ENCODE measurements around the gene BSDC1. TPM values are rescaled to one million over a fixed set of nuclear protein-coding genes. Genes with fewer than 3 reads are reported as not detected.
A peak's percentile ranks its signal among the peaks of the same experiment; 100 is the strongest.
"Not testable (repeated sequence)": the region's sequence is repeated elsewhere in the genome, so short reads cannot be mapped to it uniquely, and the experiment has no call there.

BSDC1 gene
- total RNA-seq, 1 experiment from 2014 or later: 44.3 TPM

GRCh38 chr1:32394141-32394889 is at the start of gene BSDC1 (continued):
- TF ChIP-seq MAX (CRISPR knock-in tag; IDR thresholded peaks at IDR 0.05) (peak; percentile 78), ATF1 (CRISPR knock-in tag; IDR thresholded peaks at IDR 0.05) (no peak), ZNF219 (CRISPR knock-in tag; IDR thresholded peaks at IDR 0.05; ENCODE audit: borderline replicate concordance) (no peak), FOXK1 (CRISPR knock-in tag; IDR thresholded peaks at IDR 0.05) (peak; percentile 99), ZNF232 (CRISPR knock-in tag; IDR thresholded peaks at IDR 0.05) (0 out of 2 replicates have a peak, but pooled peaks have one; percentile 53), ESRRA (CRISPR knock-in tag; IDR thresholded peaks at IDR 0.05; ENCODE audit: borderline replicate concordance) (0 out of 2 replicates have a peak, but pooled peaks have one; percentile 31), SOX15 (CRISPR knock-in tag; IDR thresholded peaks at IDR 0.05) (no peak), ZNF317 (CRISPR knock-in tag; IDR thresholded peaks at IDR 0.05; ENCODE audit: borderline replicate concordance, low read depth) (peak; percentile 100), PRRX2 (CRISPR knock-in tag; IDR thresholded peaks at IDR 0.05) (no peak), TCF7 (CRISPR knock-in tag; IDR thresholded peaks at IDR 0.05; ENCODE audit: low read depth) (no peak), SP1 (CRISPR knock-in tag; conservative IDR thresholded peaks at IDR 0.05) (peak; percentile 94)
- TF ChIP-seq, protein P1, sequence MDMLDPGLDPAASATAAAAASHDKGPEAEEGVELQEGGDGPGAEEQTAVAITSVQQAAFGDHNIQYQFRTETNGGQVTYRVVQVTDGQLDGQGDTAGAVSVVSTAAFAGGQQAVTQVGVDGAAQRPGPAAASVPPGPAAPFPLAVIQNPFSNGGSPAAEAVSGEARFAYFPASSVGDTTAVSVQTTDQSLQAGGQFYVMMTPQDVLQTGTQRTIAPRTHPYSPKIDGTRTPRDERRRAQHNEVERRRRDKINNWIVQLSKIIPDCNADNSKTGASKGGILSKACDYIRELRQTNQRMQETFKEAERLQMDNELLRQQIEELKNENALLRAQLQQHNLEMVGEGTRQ (CRISPR knock-in tag; IDR thresholded peaks at IDR 0.05): no peak

DNA sequence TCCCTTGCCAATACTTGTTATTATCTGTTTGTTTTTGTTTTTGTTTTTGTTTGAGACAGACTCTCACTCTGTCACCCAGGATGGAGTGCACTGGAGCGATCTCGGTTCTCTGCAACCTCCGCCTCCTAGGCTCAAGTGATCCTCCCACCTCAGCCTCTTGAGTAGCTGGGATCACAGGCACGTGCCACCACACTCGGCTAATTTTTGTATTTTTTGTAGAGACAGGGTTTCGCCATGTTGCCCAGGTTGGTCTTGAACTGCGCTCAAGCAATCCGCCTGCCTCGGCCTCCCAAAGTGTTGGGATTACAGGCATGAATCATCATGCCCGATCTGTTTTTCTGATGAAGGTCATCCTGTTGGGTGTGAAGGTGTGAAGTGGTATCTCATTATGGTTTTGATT is 47.2 kb upstream of the BSDC1 start:
- DNase-seq (ENCODE audit: low spot score); CTCF ChIA-PET; H3K27ac Mint-ChIP-seq; H3K27me3 Mint-ChIP-seq (ENCODE audit: low read depth); H3K4me3 Mint-ChIP-seq; ATAC-seq: not testable (repeated sequence)
- POLR2A ChIA-PET: interaction anchor here (0.7 kb wide), 1 partner anchor 316 kb away, joined by 4 read pairs; no protein-coding TSS in a partner anchor
- Mint-ChIP-seq H3K4me1 (peaks cover 58% of the 10 kb centered on the region), H3K36me3 (peaks cover 19% of the 10 kb centered on the region), H3K9me3 (peaks cover 15% of the 10 kb centered on the region)

- not testable (repeated sequence) for H3K4me3 Mint-ChIP-seq; ATAC-seq; H3K27me3 Mint-ChIP-seq (ENCODE audit: low read depth); DNase-seq (ENCODE audit: low spot score)
- peak; percentile 91 for TF ChIP-seq ZNF121 (CRISPR knock-in tag; IDR thresholded peaks at IDR 0.05)
- Mint-ChIP-seq H3K27ac (peak overlapping the region; percentile 99), H3K36me3 (peaks cover 19% of the 10 kb centered on the region), H3K9me3 (peaks cover 15% of the 10 kb centered on the region), H3K4me1 (peaks cover 32% of the 10 kb centered on the region)
- POLR2A ChIA-PET: interaction anchor here (0.6 to 0.8 kb wide), 2 partner anchors 16 to 103 kb away, joined by 4 to 5 read pairs; partner anchors contain the start of gene MARCKSL1
- CTCF ChIA-PET: interaction anchor here (0.6 to 1.4 kb wide), 3 partner anchors 9 to 315 kb away, joined by 4 to 7 read pairs (median 5); no protein-coding TSS in a partner anchor
Measured at GRCh38 chr1:32438777-32439176, 44.5 kb upstream of the BSDC1 start.

DNA sequence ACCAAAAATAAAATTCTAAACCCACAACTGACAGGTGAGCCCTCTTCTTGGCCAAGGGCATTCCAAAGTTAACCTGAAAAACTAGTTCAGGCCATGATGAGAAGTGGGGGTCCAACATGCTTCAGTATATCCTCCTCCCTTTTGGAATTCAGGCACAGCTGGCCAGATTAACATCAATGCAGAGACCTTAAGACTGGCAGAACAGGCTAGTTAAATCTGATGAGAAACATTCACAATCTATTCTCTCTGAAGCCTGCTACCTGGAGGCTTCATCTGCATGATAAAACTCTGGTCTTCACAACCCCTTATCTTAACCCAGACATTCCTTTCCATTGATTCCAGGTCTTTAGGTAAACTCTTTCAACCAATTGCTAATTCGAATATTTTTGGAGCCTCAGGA is 43.9 kb upstream of the BSDC1 start:
- Mint-ChIP-seq H3K9me3 (peaks cover 15% of the 10 kb centered on the region), H3K27me3 (ENCODE audit: low read depth) (peaks cover 6% of the 10 kb centered on the region), H3K4me3 (peak overlapping the region; percentile 29; the same call in 1 of the 2 replicates), H3K27ac (peak overlapping the region; percentile 99), H3K4me1 (peaks cover 26% of the 10 kb centered on the region), H3K36me3 (peaks cover 19% of the 10 kb centered on the region)
- peak; percentile 96 for ATAC-seq
- ChIA-PET POLR2A (no interaction called here), CTCF (interaction anchor here (0.6 to 1.2 kb wide), 2 partner anchors 33 to 316 kb away, joined by 4 to 5 read pairs; no protein-coding TSS in a partner anchor)
- peak; percentile 33 for DNase-seq (ENCODE audit: low spot score)
- TF ChIP-seq TCF7 (CRISPR knock-in tag; IDR thresholded peaks at IDR 0.05; ENCODE audit: low read depth): no peak
- TF ChIP-seq STAT6 (CRISPR knock-in tag; conservative IDR thresholded peaks at IDR 0.05; ENCODE audit: low read depth): no peak
- no peak for TF ChIP-seq ZSCAN18 (CRISPR knock-in tag; IDR thresholded peaks at IDR 0.05)
- TF ChIP-seq, protein P2, sequence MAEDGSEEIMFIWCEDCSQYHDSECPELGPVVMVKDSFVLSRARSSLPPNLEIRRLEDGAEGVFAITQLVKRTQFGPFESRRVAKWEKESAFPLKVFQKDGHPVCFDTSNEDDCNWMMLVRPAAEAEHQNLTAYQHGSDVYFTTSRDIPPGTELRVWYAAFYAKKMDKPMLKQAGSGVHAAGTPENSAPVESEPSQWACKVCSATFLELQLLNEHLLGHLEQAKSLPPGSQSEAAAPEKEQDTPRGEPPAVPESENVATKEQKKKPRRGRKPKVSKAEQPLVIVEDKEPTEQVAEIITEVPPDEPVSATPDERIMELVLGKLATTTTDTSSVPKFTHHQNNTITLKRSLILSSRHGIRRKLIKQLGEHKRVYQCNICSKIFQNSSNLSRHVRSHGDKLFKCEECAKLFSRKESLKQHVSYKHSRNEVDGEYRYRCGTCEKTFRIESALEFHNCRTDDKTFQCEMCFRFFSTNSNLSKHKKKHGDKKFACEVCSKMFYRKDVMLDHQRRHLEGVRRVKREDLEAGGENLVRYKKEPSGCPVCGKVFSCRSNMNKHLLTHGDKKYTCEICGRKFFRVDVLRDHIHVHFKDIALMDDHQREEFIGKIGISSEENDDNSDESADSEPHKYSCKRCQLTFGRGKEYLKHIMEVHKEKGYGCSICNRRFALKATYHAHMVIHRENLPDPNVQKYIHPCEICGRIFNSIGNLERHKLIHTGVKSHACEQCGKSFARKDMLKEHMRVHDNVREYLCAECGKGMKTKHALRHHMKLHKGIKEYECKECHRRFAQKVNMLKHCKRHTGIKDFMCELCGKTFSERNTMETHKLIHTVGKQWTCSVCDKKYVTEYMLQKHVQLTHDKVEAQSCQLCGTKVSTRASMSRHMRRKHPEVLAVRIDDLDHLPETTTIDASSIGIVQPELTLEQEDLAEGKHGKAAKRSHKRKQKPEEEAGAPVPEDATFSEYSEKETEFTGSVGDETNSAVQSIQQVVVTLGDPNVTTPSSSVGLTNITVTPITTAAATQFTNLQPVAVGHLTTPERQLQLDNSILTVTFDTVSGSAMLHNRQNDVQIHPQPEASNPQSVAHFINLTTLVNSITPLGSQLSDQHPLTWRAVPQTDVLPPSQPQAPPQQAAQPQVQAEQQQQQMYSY (CRISPR knock-in tag; IDR thresholded peaks at IDR 0.05): no peak
- TF ChIP-seq EMX1 (CRISPR knock-in tag; IDR thresholded peaks at IDR 0.05): no peak
- no peak for TF ChIP-seq PRRX2 (CRISPR knock-in tag; IDR thresholded peaks at IDR 0.05)
- no peak for TF ChIP-seq MXD4 (CRISPR knock-in tag; IDR thresholded peaks at IDR 0.05; ENCODE audit: borderline replicate concordance)
- TF ChIP-seq, protein P3, sequence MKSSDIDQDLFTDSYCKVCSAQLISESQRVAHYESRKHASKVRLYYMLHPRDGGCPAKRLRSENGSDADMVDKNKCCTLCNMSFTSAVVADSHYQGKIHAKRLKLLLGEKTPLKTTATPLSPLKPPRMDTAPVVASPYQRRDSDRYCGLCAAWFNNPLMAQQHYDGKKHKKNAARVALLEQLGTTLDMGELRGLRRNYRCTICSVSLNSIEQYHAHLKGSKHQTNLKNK (CRISPR knock-in tag; IDR thresholded peaks at IDR 0.05): peak; percentile 94
